HG02623 (cell line): ENCODE data around the gene DEDD2.
A peak's percentile ranks its signal among the peaks of the same experiment; 100 is the strongest.

Source experiments
- ATAC-seq: cut with Tn5 transposase; IDR thresholded peaks from one replicate; pipeline ENCODE4 v1.9.1; 2021; ENCODE audit warnings: moderate library complexity; ENCODE audit not compliant: unreplicated experiment

The DEDD2 gene

DNA sequence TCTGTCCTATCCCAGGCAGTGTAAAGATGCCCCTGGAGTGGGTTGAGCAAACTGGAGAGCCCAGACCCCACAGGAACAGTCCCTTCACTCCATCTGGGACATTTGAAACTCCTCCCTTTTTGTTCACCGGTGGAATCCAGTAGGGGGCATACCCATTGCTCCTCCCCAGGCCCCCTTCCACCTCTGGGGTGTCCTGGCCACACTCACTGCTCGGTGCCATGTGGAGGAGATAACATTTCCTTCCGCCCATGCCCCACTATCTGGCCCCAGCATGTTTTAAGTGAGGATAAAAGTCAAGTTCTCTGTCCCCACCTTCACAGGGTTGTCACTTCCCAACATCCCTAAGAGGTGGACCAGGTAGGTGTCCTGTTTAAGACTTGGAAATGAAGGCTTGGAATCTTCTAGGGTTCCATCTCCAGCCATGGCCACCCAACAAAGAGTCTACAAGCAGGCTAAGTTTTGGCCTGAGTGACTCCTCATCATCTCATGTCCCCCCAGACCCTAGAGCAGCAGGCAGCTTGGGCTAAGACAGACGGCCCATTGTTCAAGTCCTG is 11.9 kb upstream of the DEDD2 start:
- no peak for ATAC-seq

DNA sequence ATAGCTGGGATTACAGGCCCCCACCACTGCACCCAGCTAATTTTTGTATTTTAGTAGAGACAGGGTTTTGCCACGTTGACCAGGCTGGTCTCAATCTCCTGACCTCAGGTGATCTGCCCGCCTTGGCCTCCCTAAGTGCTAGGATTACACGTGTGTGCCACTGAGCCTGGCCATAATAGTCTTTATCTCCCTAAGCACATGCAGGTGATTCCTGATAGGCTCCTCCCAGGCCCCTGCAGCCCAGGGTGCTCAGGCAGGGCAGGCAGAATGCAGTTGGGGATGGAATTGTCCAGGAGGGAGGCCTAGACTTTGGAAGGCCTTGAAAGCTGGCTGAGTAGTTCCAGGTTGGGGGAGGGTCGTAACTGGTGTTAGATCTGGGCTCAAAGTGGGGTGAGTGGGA is 11.2 kb upstream of the DEDD2 start:
- no peak for ATAC-seq

DNA sequence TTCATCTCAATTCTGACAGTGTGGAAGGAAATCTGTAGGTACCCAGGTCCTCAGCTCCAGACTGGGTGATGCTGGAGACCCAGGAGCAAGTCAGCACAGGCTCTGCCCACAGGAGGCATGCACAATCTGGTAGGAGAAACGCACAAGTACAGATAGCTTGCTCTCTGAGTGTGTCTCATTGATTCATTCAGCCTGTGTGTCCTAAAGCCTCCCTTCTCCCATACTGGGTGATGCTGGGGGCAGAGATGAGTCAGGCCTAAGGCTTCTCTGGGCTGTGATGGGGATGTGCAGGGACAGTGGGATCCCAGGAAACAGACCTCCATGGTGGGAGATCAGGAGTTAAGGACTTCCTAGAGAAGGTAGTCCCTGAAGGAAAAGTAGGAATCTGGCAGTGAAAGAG is 9.4 kb upstream of the DEDD2 start:
- ATAC-seq, result no peak

DNA sequence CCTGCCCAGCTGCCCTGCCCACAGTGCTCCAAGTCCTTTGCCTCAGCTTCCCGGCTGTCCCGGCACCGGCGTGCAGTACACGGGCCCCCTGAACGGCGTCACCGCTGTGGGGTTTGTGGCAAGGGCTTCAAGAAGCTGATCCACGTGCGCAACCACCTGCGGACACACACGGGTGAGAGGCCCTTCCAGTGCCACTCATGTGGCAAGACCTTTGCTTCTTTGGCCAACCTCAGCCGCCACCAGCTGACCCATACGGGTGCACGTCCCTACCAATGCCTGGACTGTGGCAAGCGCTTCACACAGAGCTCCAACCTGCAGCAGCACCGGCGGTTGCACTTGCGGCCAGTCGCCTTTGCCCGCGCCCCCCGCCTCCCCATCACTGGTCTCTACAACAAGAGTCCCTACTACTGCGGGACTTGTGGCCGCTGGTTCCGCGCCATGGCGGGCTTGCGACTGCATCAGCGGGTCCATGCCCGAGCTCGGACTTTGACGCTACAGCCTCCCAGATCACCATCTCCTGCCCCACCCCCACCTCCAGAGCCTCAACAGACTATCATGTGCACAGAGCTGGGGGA is 8.3 kb upstream of the DEDD2 start:
- ATAC-seq, result no peak

DNA sequence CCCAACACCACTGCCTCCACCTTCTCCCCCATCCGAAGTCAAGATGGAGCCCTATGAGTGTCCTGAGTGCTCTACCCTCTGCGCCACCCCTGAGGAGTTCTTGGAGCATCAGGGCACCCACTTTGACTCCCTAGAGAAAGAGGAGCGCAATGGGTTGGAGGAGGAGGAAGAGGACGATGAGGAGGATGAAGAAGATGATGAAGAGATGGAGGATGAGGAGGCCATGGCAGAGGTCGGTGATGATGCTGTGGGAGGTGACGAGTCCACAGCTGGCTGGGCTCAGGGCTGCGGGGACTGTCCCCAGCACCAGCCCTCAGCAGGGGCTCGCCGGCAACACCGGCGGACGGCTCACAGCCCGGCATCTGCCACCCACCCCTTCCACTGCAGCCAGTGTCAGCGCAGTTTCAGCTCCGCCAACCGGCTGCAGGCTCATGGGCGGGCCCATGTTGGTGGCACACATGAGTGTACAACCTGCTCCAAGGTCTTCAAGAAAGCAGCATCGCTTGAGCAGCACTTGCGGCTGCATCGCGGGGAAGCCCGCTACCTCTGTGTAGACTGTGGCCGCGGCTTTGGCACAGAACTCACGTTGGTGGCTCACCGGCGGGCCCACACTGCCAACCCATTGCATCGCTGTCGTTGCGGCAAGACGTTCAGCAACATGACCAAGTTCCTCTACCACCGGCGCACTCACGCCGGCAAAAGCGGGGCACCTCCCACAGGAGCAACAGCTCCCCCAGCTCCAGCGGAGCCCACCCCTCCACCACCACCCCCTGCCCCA is 7.7 kb upstream of the DEDD2 start:
- ATAC-seq, result no peak

DNA sequence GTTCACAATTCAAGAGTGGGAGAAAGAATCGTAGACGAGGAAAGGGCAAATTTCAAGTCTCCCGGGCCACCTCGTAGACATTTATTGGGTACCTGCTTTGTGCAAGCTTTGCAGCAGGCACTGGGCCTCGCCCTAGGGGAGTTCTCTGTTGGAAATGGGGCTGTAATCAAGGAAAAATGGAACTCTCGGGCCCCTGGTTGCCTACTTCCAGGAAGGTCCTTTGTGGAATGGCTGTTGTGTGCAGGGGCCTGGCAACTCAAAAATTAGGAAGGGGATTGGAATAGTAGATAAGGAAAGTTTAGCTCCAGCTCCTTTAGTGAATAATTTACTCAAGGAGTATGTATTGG is 3.2 kb upstream of the DEDD2 start:
- no peak for ATAC-seq

DNA sequence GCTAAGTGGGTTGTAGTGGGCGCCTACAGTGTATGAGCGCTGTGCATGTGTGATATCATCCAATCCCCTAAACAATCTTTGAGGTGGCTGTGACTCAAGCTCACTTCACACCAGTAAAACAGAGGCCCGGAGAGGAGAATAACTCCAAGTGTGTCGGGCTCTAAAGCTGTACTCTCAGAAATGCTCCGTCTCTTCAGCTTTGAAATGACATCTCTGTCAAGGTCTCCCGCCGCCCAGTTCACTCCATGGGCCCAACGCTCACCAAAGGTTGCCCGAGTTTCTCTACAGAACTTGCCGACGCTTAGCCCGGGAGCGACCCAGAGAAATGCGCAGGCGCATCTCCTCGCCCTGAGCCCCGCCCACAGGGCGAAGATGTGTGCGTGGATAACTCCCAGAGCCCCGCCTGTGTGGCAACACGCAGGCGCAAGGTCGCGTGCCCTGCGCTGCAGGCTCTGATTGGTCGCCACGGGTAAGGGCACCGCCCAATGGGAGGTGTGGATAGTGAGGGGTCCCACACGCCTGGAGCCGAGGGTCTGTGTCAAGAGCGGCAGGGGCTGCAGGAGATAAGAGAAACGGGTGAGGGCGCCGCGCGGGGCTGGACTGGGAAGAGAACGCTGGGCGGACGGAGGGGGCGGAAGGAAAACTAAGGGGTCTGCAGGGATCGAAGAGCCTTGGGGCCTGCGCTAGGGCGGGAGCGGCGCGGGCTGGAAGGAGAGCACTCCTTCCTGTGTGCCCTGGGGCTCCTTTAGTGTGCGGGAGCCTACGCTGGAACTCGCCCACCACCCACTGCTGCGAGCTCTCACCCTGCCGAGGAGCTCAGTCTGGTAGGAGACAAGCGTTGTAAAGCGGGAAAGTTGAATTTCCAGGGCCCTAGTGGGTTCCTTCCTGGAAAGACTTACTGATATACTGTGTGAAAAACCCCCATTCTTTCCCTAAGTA is 2.6 kb upstream of the DEDD2 start, which contains the start of gene ZNF526:
Gene ZNF526, plus strand, starts transcription at position 501 of the 939 bp plus-strand sequence. CDS start 4,092 bp downstream, outside the sequence.
- ATAC-seq, result peak; percentile 69

DNA sequence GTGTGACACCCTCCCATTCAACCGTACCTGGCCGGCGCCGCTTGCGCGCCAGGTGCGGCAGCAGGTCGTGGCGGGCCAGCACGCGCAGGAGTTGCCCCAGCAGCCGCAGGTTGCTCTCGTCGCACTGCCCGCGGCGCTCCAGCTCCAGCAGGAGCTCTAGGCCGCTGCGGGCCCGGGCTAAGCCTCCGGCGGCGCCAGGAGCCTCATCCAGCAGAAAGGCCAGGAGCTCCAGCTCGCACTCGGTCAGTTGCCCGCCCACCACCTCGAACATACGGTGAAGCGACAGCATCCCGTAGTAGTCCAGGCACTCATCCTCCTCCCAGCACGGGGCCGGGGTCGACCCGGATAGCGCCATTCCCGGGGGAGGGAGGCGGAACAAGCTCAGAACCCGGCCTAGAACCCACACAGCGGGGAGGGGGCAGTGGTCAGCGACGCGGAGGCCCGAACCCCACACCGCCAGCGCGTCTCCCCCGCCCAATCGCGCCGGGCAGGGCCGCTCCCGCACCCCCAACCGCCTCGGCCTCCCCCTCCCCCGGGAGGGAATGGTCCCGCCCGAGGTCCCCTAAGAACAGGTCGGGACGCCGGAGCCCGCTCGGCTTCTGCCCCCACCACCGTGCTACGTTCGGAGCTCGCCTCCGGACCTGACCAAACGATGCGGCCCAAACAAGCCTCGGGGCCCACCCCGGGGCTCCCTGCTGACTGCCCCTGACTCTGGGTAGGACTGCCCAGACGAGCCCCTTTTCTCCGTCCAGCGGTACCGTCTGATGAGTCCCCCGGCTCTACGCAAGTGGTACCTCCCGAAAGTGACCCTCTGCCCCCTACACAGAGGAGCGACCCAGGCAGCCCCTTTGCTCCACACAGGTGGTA is 591 bp downstream of the DEDD2 start:
- no peak for ATAC-seq

DNA sequence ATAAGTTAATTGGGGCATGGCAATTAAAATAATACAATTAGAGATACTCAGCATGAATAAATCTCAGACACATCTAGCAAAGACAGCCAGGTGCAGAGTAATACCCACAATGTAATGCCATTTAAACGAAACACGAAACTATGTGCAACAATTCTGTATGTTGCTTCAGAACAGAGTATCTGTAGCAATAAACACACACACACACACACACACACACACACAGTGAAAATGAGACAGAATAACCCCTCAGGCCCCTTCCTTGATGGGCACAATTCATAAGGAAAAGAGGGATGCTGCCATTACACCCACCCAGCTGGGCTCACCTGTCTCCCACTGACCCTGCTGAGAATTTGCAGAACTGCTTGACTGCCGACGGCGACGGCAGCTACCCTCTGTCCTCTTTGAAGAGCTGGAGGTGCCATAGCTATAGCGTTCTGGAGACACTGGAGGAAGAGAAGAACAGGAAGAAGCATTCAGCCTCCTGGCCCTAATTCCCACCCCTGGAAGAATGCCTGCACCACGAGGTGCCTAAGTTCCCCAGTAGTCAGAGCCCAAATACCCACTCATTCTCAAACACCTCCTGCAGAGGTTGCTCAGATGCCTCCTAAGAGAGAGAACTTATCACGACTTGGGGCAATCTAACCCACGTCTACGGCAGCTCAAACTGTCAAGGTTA is 2.5 kb downstream of the DEDD2 start:
- no peak for ATAC-seq

DNA sequence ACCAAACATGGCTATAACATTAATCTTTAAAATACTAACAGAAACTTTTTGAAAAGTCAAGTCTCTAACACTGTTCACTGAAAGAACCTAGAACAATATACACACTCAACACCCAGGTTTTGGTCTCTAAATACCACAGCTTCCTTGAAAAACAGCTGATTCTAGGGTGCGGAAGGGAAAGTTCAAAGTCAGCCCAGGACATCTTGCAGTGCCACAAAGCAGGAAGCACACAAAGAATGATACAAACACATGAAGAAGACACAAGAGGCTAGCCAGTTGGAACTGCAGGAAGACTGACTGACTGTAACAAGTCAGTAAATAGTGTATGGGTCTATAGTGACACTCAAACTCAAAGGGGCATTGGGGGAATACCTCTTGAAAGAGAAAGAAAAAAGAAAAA is 4.6 kb downstream of the DEDD2 start:
- ATAC-seq, result no peak

DNA sequence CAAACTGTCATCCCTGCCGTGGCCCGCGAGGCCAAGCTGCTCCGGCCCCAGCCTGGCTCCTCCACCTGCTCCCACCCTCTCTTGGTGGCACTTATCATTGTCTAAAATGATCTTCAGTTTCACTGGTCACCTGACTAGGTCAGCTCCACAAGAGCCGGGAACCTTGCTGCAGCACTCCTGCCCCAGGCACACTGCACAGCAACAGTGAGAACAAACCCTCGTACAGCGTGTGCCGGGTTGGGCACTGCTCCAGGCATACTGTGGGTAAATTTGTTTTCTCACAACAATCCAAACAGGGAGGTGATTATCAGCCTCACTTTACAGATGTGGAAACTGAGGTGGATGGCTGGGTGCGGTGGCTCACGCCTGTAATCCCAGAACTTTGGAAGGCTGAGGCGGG is 8.9 kb downstream of the DEDD2 start:
- ATAC-seq, result no peak

DNA sequence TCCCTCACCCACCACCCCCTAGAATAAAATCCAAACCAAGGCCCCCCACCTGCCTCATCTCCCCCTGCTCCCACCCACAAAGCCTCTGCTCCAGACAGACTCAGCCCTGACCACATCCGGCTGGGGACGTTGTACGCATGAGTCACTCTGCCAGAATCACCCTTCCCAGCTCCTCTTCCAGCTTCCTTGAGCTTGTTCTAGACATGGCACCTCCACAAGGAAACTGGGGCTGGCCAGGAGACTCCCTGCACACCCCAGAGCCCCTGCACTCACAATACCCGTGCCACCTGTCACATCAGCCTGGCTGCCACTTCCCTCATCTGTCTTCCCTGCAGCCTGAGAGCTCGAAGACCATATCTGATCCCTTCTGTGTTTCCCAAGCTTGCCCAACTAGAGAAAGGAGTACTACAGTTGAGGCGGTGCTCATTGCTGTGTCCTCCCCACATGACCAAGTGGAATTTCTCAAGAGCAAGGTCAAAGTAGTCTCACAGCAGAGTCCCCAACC is 9.7 kb downstream of the DEDD2 start:
- no peak for ATAC-seq

DNA sequence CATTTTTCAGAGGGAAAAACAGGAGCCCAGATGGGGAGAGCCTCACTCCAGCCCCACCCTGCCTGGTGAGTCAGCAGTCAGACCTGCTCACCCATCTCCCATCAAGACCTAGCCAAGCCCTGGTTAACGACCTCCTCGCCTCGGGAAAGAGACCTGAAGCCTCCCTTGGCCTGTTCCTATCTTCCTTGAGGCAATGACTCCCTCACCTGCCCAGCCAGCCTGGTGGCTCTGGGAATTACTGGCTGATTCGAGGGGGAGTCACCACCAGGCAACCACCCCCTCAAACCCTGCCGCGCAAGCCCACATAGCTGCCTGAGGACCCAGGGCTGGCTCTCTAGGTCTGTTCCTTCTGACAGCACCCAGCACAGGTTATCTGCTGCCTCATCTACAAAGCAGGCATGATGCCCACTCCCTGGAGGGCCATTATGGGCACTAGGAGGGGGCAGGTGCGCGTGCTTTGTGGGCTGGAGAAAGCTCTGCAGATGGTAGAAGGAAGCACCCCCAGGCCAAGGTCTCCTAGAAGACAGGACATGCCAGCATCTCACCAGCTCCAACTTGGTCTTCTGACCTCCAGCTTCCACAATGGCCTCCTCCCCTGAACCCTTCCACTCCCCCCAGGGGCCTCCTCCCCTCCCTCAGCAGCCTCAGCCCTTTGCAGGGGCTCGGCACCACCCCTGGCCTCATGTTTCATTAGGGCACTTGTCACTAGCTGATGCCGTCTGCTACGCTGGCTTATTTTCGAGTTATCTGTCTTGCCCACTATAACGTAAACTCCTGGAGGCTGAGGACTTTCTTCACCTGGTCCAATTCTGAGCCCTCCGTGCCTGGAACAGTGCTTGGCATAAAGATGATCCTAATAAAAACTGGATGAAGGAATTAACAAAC is 10.4 kb downstream of the DEDD2 start:
- no peak for ATAC-seq

DNA sequence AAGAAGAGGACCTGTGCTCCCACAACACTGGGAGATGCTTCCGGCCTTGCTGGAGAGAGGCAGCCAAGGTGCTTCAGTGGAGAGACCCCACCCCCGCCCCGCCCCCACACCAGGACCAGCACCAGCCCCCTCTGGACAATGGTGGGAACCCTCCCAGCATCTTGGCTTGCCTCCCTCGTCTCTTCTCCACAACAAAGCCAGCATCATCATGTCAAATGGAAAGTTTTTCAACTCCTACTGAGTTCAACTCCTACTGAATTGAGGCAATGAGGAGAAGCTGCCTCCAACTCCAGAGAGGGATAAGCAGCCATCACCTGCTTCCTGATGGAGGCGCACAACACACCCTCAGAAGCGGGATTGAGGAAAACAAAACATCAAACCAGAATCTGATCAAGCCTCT is 12.8 kb downstream of the DEDD2 start:
- no peak for ATAC-seq

DNA sequence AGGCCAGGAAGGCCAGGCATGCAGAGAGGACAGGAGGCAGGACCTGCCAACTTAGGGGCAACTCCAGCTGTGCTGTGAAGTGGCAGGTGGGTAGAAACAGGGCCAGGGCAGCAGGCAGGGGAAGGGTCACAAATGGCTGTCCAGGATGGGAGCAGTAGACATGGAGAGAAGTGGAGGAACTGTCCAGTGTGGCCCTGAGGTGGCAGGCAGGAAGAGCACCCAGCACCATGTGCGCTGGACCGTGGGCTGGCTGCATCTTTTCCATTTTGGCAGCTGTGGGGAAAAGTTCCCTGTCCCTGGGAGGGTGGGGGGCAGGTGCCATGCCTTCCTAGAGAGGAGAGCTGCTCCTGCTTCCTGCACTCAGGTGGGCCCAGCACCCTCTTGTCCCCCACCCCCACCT is 13.8 kb downstream of the DEDD2 start:
- no peak for ATAC-seq

DNA sequence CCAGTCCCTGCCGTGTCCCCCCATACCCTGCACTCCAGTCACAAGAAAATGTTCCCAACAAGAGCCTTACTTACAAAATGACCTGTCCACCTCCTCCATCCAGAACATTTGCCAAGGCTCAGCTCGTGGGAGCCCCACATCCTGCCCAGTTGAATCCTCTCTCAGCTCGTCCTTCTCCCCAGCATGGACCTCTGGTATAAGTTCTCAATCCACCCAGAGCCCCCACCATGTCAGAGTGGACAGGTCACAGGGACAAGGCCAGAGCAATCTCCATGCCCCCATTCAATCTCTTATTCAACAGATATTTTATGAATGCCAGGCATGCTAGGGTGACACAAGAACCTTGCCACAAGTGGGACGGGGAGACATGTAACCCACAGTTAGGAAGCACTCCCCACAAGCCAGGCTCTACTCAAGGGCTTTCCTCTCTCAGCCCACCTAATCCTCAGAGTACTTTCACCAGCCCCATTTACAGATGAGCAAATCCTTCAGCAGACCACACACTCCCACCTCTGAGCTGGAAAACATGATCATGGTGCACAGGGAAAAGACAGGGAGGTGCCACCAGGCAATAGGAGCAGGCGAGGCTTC is 15.1 kb downstream of the DEDD2 start:
- ATAC-seq, result no peak

DNA sequence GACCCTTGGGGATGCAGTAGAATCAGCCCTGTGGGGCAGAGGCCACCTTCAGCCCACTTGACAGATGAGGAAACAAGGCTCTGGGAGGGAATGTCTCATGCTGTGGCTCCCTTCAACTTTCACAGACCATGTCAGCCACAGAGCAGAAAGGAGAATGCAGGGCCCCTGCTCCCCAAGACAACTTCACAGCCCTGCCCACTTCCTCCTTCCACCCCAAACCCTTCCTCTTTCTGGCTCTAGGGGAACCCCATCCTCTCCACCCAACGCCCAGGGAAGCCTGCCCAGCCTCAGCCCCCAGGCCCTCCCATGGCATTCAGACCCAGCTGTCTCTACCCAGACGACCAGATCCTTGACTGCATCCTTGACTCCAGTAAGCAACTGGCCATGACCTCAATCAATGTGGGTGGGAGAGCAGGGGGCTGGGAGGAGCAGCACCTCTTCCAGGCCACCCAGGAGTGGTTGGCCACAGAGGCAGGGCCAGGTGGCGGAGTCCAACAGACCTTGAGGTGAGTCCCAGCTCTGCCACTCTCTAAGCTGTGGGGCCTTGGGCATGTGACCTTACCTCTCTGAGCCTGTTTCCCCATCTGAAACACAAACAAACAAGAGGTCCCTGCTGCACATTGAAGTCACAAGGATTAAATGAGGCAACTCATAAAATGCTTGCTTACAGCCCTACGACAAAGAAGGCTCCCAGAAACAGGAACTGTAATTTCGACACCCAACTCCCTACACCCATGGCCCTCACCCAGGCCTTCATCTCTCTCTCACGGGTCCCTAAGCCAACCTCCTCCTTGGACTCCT is 15.8 kb downstream of the DEDD2 start:
- no peak for ATAC-seq
